HL-60 (cell line): ENCODE results near the gene NMRAL1.

ENCODE experiments used
- CTCF ChIP-seq: IDR thresholded peaks from one replicate; pipeline ENCODE4 v1.5.1; 2011; ENCODE audit warnings: low read length, control low read depth, inconsistent platforms; ENCODE audit not compliant: insufficient read depth
- POLR2AphosphoS5 ChIP-seq: IDR thresholded peaks from 2 replicates; pipeline ENCODE4 v1.6.1; 2012; ENCODE audit warnings: low read depth
- REST ChIP-seq: IDR thresholded peaks from 2 replicates; pipeline ENCODE4 v1.6.1; 2012; ENCODE audit warnings: low read depth; ENCODE audit not compliant: insufficient replicate concordance

GRCh38 chr16:4435337-4436067 lies 38.9 kb downstream of the NMRAL1 start:
- no peak for TF ChIP-seq CTCF
- no peak for TF ChIP-seq REST
- no peak for TF ChIP-seq POLR2AphosphoS5
